NB4 (cell line): ENCODE data around the gene WDR88.

ENCODE experiments used
- CTCF ChIP-seq: IDR thresholded peaks from one replicate; pipeline ENCODE4 v1.5.1; 2012; ENCODE audit warnings: low read depth, low read length
- MAX ChIP-seq: IDR thresholded peaks from 2 replicates; pipeline ENCODE4 v1.6.1; 2011; ENCODE audit warnings: low read depth, low read length
- POLR2A ChIP-seq: IDR thresholded peaks from 2 replicates; pipeline ENCODE4 v1.6.1; 2011; ENCODE audit warnings: mild to moderate bottlenecking; ENCODE audit not compliant: insufficient read length; ENCODE audit errors: extremely low read depth

GRCh38 chr19:33167438-33167837 lies 35.5 kb downstream of the WDR88 start:
- no peak for TF ChIP-seq POLR2A
- TF ChIP-seq CTCF = no peak
- no peak for TF ChIP-seq MAX
